Vagina (tissue), 2 donors: ENCODE measurements around the gene LIMA1. TPM values are rescaled to one million over a fixed set of nuclear protein-coding genes. Genes with fewer than 3 reads are reported as not detected.

Experiments used
- DNase-seq, 2 donors: peaks; one replicate each; pipeline ENCODE4 v3.0.0-alpha.2; 2017; ENCODE audit errors: extremely low spot score in 2 of 2
- H3K27ac ChIP-seq: fragments of 200-600 bp; sonication (generic); one replicate; pipeline ENCODE4 v1.5.1; 2019
- H3K27me3 ChIP-seq: fragments of 200-600 bp; sonication (generic); one replicate; pipeline ENCODE4 v1.5.1; 2019
- H3K36me3 ChIP-seq, 2 donors: fragments of 200-600 bp; sonication (generic); one replicate each; pipeline ENCODE4 v1.5.1; 2017 to 2019
- H3K4me1 ChIP-seq: fragments of 200-600 bp; sonication (generic); one replicate; pipeline ENCODE4 v1.5.1; 2019
- H3K4me3 ChIP-seq, 2 donors: fragments of 200-600 bp; sonication (generic); 1 replicate in 1 of 2; 2 replicates in 1 of 2; pipeline ENCODE4 v1.5.1; 2016 to 2019
- H3K9me3 ChIP-seq: fragments of 200-600 bp; sonication (generic); one replicate; pipeline ENCODE4 v1.5.1; 2019
- POLR2A ChIP-seq, 2 donors: fragments of 450-650 bp; IDR thresholded peaks; one replicate each; pipeline ENCODE4 v1.6.1; 2017; ENCODE audit warnings: antibody characterized with exemption in 2 of 2, mild to moderate bottlenecking in 2 of 2, moderate library complexity in 2 of 2
- POLR2AphosphoS5 ChIP-seq, 2 donors: sonication (generic); formaldehyde crosslinking; IDR thresholded peaks; one replicate each; pipeline ENCODE4 v1.9.0; 2017; ENCODE audit warnings: antibody characterized with exemption in 2 of 2, mild to moderate bottlenecking in 2 of 2, low read depth in 1 of 2; ENCODE audit not compliant: insufficient read depth in 1 of 2
- intact Hi-C: fragments of 100-400 bp; cut with DNase I; formaldehyde crosslinking; loops from one replicate; pipeline ENCODE4 v1.15.1; 2023
- microRNA counts, 2 donors: library from miRNA; unstranded; fragments of <30 nt; microRNA quantifications; one replicate each; lab custom pipeline; 2016 to 2017
- microRNA-seq: library from miRNA; unstranded; fragments of <30 nt; microRNA quantifications from one replicate; pipeline ENCODE4, GENCODE V29; 2017; ENCODE audit warnings: borderline number of aligned reads, borderline replicate concordance
- small RNA-seq: library from RNA; depleted of rRNA; stranded (forward); fragments of <200 nt; gene quantifications from one replicate; pipeline ENCODE3, GENCODE V24; 2016
- total RNA-seq: library from RNA; depleted of rRNA; stranded (reverse); fragments of >200 nt; gene quantifications from one replicate; pipeline ENCODE4 v1.2.3, GENCODE V29; 2016
- TF ChIP-seq, protein P1 (sequence below), 3 experiments: fragments of 450-650 bp in 2 of 3; fragments of 200-600 bp in 1 of 3; sonication (generic) in 1 of 3; IDR thresholded peaks; one replicate each; pipeline ENCODE4 v1.5.1; 2017 to 2019; ENCODE audit warnings: antibody characterized with exemption in 3 of 3, mild to moderate bottlenecking in 2 of 3, moderate library complexity in 2 of 3

LIMA1 gene
- total RNA-seq, 1 donor from 2014 or later, result 99.2 TPM

DNA sequence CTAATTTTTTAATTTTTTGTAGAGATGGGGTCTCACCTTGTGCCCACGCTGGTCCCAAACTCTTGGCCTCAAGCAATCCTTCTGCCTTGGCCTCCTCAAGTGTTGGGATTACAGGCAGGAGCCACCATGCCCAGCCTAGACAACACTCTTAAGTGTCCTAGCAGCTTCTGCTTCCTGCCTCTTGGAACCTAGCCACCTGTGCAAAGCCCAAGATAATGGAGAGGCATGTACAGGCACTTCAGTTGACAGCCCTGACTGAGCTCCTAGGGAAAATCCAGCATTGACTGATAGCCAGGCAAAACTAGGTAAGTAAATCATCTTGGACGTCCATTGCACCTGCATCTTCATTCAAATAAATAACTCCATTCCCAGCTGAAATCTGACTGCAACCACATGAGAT is 155.8 kb downstream of the LIMA1 start:
- Histone ChIP-seq H3K27me3 (no peaks in the 10 kb centered on the region), H3K27ac (no peak overlapping the region), H3K36me3 (peaks cover 0 to 31% of the 10 kb centered on the region in 2 donors), H3K4me1 (peaks cover 15% of the 10 kb centered on the region), H3K4me3 (no peak overlapping the region), H3K9me3 (no peaks in the 10 kb centered on the region)
- TF ChIP-seq, protein P1, sequence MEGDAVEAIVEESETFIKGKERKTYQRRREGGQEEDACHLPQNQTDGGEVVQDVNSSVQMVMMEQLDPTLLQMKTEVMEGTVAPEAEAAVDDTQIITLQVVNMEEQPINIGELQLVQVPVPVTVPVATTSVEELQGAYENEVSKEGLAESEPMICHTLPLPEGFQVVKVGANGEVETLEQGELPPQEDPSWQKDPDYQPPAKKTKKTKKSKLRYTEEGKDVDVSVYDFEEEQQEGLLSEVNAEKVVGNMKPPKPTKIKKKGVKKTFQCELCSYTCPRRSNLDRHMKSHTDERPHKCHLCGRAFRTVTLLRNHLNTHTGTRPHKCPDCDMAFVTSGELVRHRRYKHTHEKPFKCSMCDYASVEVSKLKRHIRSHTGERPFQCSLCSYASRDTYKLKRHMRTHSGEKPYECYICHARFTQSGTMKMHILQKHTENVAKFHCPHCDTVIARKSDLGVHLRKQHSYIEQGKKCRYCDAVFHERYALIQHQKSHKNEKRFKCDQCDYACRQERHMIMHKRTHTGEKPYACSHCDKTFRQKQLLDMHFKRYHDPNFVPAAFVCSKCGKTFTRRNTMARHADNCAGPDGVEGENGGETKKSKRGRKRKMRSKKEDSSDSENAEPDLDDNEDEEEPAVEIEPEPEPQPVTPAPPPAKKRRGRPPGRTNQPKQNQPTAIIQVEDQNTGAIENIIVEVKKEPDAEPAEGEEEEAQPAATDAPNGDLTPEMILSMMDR (IDR thresholded peaks at IDR 0.05), result no peak
- no peak for TF ChIP-seq POLR2AphosphoS5 (IDR thresholded peaks at IDR 0.05; ENCODE audit: insufficient read depth in 1 of 2, low read depth in 1 of 2)
- no peak for TF ChIP-seq POLR2A (IDR thresholded peaks at IDR 0.05)
- DNase-seq, result no peak
- intact Hi-C loops, result no loop called here

MicroRNAs within 50 kb of the gene (microRNA counts, 767-probe panel; counts per million panel counts)
- microRNA hsa-miR-1293 (lab: Ali Mortazavi, UCI), result 238 to 261 counts per million in 2 donors

Small RNA genes lying within 50 kb of the gene (microRNA-seq; reads per million reads assigned to microRNA genes)
- gene MIR1293, result 3.8 reads per million

Small RNA genes lying within 50 kb of the gene (small RNA-seq; reads per million reads assigned to genes)
- gene MIR1293, result not detected
- not detected for gene RNU6-1093P

Other genes with a start within 250 kb of the LIMA1 start
- gene ASIC1, start 225.9 kb downstream of the LIMA1 start, total RNA-seq, result 2.9 TPM
- gene SMARCD1, start 198.2 kb downstream of the LIMA1 start, total RNA-seq, result 42.2 TPM
- gene GPD1, start 179.5 kb downstream of the LIMA1 start, total RNA-seq, result 65.3 TPM
- 74.4 TPM for gene COX14, start 171.3 kb downstream of the LIMA1 start, total RNA-seq
- 45.2 TPM for gene CERS5, start 116.2 kb downstream of the LIMA1 start, total RNA-seq
- gene FAM186A, start 113.1 kb upstream of the LIMA1 start, total RNA-seq, result not detected
- gene LARP4, start 117.4 kb upstream of the LIMA1 start, total RNA-seq, result 38.5 TPM
- gene DIP2B, start 221.5 kb upstream of the LIMA1 start, total RNA-seq, result 32.2 TPM